NCI-H1092 treated with DMSO at 0.1 percent for 48 hours (cell line): ENCODE measurements around the gene JAKMIP1.
"Not testable (repeated sequence)": the region's sequence is repeated elsewhere in the genome, so short reads cannot be mapped to it uniquely, and the experiment has no call there.

Experiments
- DNase-seq: peaks from one replicate; lab custom pipeline; 2025; lab: John Stamatoyannopoulos, UW

JAKMIP1 gene

DNA sequence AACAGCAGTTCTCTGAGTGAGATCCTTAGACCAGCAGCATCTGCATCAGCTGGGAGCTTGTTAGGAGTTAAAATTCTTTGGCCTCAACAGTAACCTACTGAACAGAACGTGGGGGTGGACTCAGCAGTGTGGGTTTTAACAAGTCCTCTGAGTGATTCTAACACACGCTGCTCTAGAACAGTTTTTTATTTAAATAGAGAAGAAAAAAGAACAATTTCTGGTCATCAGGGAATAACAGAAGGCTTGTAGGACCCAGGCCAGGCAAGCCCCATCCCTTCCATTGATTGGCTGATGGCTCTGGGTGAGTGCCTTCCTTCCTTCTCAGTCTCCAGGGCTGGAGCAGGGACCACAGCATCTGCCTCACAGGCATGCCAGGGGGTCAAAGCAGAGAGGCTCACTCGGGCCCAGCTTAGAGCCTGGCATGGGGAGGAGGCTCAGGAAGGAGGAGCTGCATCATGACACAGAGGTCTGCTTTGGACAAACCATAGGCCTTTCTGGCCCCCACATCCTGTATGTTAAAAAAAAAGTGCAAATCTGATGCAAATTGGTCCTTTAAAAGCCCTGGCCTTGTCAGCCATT is 56.7 kb downstream of the JAKMIP1 start:
- DNase-seq = no peak

DNA sequence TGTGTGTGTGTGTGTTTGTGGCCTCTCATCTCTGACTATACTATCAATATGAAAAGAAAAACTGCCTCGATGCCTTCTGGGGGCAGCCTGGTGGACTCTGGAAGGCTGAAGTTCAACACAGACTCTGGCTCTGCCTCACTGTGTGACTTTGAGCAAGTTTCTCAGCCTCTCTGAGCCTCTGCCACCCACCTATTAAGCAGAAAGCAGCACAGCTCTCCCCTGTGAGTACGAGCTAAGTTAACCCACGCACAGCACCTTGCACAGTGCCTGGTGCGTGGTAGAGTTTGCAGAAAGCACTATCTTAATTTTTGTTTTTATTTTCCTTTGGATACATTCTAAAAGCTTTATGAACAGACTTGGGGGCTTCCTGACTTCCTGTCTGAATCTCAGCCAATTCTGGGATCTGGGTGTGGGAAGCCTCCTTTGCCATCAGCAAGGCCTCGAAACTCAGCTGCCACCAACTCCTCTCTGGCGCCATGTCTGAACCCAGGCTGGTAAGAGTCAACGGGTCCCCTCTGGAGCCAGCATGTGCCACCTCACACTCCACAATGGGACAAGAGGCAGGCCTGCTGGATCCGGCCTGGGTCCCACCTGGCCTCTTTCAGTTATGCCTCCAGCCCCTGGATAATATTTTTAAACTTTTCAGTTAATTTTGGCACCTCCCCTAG is 57.3 kb downstream of the JAKMIP1 start:
- DNase-seq = no peak

DNA sequence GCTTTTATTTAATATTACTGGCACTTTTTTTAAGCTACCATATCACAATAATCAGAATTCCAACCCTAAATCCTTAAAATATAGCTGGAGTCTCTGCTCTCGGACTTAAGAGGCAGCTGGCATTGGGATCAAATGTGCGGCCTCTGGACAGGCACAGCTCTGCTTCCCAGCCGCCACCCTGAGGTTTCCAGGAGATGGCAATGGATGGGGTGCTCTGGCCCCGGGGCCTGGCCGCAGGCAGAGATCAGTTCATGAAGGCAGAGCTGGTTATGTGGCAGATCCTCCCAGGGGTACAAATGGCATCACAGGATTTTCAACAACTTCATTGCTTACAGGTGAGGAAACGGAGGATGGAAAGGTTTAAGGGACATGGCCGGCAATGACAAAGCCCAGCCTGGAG is 57.8 kb downstream of the JAKMIP1 start:
- no peak for DNase-seq

DNA sequence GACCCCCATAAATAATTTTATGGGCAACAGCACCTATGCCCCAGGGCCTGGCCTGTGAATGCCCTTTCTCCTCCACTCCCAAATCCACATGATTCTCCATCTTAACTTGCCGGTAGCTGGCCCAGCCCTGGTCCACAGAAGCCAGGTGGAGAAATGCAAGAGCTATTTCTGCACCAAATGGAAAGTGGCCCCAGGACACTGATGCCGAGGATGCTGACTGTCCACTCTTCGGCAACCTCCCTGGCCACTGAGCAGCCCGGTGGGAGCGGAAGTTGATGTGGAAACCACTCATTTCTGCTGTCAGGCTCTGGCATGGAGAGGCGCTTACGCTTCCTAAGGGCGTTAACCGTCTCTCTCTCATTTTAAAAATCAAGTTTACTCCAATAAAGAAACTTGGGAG is 58.8 kb downstream of the JAKMIP1 start:
- no peak for DNase-seq

DNA sequence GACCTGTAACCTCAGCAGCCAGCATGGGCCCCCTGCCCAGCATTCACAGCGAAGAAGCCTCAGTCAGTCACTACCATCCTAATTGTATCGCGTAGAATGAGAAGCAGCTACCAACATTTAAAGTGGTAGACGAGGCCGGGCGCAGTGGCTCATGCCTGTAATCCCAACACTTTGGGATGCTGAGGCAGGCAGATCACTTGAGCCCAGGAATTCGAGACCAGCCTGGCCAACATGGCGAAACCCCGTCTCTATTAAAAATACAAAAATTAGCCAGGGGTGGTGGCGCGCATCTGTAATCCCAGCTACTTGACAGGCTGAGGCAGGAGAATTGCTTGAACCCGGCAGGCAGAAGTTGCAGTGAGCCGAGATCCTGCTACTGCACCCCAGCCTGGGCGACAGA is 59.3 kb downstream of the JAKMIP1 start:
- not testable (repeated sequence) for DNase-seq

DNA sequence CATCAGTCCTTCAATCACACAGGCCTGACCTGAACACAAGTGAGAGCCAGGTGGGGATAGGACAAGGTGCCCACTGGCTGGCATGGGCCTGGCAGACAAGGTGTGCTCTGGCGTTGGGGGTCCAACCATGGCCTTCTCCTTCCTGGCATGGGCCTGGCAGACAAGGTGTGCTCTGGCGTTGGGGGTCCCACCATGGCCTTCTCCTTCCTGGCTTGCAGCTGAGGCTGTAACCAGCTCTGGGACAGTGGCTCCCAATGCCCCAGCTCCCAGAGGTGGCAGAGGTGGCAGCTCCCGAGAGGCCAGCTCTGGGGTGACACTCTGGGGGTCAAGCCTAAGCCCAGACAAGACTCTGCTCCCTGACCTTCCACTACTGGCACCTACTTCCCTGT is 62.6 kb downstream of the JAKMIP1 start:
- no peak for DNase-seq

DNA sequence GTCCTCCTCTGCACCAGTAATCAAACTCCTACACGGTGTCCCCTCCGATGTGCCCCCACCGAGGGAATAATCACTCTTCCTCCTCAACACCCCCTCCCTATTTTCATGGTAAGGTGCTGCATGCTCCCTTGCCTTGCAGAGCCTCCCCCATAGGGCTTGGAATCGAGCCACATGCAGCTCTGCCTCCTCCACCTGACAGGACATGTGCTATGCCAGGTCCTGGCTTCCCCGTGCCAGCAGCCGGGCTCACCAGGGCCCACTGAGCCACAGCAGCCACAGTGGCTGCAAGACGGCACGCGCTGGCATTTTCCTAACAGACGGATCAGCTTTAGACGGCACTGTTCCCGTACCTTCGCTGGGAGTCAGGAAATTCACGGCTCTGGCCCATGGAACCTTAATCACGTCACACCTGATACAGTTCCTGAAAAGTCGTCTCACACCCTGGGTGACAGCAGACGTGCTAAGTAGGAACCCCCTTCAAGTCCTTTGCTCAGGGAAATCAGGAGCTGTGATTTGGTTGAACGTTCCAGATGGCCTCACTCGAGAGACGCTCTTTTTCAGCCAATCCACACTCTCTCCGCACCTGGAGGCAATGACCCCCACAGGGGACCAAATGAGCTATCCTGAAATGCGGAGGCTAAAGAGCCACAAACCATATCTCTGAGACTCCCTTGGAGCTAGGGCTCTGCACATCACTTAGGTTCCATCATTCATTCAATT is 63.2 kb downstream of the JAKMIP1 start:
- DNase-seq = no peak

DNA sequence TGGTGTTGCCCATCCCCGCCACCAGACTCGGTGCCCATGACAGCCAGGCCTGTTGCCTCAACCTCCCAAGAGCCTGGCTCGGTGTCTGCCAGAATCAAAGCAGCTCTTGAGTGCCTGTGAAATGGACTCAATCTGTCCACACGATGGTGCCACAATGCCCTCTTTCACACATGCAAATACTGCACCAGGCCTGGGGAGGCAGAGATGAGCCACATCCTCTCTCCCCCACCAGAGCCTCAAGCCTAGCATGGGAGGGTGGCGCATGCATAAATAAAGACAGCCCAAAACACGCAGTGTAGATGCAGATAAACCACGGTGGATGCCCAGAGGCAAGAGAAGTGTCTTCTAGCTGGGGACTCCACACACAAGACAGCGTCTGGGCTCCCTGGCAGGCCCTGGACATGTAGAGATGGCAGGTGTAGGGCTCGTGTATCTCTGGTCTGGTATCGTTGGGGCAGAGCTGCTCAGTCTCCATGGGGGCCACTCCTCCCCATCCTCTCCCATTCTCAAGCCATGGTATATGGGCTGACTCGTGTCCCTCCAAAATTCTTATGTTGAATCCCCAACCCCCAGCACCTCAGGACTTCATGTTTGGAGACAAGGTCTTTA is 65.6 kb downstream of the JAKMIP1 start:
- DNase-seq = no peak

DNA sequence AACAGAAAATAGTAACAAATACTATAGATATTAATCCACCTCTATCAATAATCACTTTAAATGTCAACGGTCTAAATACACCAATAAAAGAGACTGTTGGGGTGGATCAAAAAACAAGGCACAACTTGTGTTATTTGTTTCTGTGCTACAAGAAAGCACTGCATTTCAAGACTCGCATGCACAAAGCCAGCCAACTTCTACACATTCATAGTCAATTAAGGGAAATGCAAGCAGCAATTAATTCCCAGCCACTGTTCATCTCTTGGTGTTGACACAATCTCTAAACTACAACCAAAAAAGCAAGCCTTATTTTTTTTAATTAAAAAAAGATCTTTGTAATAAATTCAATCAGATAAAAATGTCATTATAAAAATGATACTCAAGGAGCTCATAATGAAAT is 67.6 kb downstream of the JAKMIP1 start:
- DNase-seq = no peak

DNA sequence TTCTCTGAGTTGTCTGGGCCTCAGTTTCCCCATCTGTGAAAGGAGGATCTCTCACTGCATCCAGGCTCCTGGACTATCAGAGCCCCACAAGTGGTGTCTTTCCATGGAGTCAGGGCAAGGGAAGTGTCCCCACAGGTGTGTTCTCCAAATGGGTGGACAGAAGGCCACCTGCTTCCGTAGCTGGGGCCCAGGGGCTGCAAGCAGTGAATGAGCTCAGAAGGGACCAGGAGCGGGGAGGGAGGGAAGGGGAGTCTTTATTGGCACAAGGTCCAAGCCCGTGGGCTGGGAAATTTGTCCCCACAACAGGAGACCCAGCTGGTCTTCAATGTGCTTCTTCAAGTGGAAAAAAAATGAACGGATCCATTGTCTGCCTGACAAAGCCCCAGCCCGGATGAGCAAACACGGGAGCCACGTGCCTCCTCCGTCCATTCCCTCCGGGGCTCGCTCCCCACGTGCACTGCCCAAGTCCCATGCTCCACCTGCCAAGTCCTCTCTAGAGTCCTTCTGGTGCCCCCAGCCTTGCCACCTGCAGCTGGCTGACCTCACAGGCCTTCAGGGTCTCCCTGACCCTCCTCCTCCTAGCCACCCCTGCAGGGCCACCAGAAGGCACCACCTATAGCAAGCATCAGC is 72.0 kb downstream of the JAKMIP1 start:
- DNase-seq = peak; percentile 93

DNA sequence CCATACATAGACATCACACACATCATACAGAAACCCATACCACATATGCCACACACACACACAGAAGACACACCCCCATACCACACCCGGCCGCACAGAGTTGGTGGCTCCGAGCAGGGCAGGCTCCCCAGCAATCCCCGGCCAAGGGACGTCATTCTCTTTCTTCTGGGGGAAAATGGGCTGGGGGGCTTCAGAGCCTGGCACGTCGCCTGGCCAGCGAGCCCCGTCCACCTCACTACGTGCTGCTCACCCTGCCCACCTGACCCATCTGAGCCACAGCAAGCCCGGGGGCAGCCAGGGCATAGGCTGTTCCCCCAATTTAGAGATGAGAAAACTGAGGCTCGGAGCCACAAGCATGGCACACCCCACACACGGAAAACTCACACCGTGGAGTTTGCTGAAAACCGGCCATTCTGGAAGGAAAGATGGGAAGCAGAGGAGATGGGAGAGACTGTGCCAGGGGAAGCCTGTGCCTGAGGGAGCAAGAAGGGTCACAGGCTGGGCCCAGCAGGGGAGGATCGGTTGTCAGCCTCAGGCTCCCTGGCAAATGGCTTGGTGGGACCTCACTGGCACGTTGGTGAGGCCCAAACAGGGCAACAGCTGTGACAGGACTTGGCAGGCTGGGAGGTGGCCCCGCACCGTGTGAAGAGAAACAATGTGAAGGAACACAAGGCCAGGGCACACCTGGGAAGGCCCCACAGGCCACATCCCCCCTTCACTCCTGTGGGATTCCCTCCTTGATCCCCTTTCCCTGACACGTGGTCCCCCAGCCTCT is 73.2 kb downstream of the JAKMIP1 start:
- no peak for DNase-seq

DNA sequence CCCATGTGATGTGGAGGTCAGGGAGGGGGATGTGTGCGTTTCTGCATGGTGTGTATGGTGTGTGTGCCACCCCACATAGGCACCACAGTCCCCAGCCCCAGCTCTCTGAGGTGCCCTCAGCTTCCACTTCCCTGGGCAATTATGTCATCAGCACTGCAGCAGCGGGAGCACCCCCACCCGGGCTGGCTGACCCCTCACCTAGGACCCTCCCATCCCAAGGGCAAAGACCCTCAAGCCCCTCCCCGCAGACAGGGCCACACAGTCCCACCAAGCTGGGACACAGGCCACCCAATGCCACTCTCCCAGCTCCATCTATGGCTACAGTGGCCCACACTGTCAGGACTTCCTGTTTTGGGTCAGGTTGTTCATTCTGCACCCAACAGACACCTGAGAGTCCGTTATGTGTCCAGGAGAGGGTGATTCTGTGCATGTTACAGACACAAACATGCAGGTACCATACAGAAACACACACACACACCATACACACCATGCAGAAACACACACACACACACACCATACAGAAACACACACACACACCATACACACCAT is 75.2 kb downstream of the JAKMIP1 start:
- DNase-seq = no peak

DNA sequence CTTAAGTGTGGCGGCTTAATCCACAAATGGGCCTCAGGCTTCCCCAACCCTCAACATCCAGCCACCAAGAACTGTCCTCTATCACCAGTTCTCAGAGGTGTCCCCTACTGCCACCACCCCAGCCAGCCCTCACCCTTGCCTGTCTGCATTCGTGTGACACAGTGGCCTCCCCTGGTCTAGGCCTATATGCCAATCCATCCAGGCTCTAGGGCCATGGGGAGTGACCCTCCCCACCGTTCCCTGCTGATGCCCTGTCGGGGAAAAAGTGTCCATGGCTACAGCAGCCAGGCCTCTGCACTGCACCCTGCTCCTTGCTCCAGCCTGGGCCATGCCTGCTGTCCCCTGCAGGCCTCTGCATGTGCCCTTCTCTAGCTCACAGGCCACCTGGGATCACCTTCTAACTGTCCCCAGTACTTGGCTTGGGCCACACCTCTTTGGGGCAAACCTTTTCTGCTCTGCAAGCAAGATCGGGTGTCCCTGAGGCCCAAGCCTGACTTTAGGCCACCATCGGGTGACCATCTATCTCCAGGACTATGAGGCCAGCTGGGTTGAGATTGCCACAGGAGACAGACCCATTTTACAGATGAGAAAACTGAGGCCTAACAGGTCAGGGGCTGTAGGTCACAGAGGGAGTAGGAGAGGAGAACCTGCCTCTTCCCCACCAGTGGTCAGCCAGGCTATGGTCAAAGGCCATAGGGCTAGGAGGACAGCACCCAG is 75.8 kb downstream of the JAKMIP1 start:
- no peak for DNase-seq

DNA sequence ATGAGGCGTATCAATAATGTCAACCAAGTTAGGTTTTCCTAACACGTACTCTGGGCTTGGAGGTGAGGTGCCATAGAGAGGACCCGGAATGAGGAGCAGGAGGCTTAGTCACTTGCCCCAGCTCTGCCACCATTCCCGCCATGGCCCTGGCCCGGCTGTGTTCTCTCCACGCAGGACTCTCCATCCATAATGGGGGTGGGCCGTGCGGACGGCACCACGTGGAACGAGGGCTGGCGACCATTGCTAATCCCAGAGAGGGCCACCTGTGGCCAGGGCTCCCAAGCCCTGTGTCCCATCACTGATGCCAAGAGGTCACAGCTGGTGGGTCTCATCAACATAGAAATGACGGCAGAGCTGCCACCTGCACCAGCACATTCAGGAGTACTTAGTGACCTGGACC is 76.4 kb downstream of the JAKMIP1 start:
- DNase-seq = no peak

DNA sequence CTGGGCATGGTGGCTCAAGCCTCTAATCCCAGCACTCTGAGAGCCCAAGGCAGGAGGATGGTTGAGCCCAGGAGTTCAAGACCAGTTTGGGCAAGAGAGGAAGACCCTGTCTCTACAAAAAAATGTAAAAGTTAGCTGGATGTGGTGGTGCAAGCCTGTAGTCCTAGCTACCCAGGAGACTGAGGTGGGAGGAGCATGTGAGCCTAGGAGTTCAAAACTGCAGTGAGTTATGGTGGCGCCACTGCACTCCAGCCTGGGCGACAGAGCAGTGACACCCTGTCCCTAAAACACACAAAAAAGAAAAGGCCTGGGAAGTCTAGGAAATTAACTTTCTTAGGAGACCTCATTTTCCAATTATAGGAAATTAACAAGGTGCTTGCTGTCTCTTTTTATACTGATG is 76.8 kb downstream of the JAKMIP1 start:
- no peak for DNase-seq

DNA sequence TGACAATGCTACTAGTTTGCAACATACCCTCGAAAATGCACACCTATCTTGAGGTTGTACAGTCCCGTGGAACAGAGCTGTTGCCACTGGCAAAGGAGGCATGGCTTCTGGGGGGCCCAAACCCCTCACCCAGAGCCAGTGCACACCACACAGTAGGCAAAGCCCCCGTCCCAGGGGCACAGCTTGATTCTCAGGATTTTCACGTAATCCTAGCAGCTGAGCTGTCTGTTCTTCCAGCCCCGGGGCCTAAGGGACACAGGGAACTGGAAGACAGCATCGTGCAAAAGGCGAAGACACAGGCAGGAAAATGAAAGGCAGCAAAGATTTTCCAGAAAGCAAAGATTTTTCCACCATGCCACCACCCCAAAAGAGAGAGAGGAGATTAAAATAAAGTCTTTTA is 77.2 kb downstream of the JAKMIP1 start:
- DNase-seq = no peak

DNA sequence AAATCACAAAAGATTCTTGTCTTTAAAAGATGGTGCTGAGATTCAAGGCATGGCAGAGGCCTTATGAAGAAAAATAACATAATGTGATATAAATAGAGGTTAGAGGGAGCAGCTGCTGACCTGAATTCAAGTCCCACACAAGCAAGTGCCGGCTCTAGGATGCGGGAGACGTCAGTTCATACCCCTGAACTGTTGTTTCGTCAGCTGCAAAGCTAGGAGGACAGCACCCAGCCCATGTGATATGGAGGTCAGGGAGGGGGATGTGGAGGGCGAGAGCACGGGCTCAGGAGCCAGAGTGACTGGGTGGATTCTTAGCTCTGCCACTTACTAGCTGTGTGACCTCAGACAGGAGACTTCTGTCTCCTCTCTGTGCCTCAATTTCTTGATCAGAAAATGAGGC is 77.9 kb downstream of the JAKMIP1 start:
- DNase-seq = no peak

DNA sequence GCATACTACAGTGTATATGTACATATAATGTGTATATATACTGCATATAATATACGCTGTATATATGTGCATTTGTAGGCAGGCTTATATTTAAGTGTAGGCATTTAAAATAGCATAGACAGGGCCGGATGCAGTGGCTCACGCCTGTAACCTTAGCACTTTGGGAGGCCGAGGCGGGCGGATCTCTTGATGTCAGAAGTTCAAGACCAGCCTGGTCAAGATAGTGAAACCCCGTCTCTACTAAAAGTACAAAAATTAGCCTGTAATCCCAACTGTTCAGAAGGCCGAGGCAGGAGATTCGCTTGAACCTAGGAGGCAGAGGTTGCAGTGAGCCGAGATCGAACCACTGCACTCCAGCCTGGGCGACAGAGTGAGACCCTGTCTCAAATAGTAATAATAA is 78.4 kb downstream of the JAKMIP1 start:
- no peak for DNase-seq

DNA sequence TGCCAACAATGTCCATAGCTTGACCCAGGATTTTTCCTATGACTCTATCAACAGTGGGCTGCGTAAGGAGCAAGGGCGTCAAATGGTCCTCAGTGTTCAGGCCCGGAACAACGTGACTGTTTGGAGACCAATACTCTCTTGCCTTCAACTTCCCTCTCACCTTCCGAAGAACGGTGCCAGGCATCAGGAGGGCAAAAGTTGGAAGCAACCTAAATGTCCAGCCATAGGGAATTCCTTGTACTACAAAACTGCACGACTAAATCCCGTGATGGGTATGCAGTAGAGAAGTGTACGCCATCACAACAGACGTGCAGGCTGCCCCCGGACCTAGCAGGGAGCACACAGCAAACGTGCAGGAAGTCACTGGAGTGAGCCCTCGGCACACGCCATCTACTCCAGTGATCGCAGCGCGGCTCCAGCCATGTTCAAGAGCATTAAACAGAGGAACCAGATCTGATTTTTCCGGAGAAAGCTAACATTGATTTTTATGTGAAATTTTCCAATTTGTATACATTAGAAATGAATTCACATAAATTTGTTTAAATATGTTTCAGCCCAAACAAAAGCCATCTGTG is 79.0 kb downstream of the JAKMIP1 start:
- DNase-seq = no peak

DNA sequence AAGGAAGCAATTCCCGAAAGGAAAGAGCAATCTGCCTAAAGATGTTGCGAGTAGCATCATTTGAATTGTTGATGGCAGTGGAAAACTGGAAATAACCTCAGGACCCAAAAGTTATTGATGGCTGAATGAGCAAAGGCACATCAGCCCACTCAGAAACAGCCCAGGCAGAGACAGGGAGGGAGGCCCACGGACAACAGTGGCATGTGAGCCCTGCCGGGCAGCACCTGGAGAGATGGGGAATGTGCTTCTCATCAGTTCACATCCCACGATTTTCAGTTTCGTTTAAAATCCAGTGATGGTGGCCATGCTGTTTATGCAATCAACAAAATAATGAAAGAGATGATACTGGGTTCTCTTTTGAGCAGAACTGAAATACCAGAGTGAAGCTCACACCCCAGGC is 80.0 kb downstream of the JAKMIP1 start:
- no peak for DNase-seq
